Left ventricle myocardium inferior (tissue), 1 donor: ENCODE results near the gene ZNF330. TPM values are rescaled to one million over a fixed set of nuclear protein-coding genes. Genes with fewer than 3 reads are reported as not detected.
A peak's percentile ranks its signal among the peaks of the same experiment; 100 is the strongest.

ENCODE experiments used
- DNase-seq: peaks from one replicate; pipeline ENCODE4 v3.0.0-alpha.2; 2020
- H3K27ac ChIP-seq: fragments of 200-600 bp; replicated peaks from 2 replicates; pipeline ENCODE4 v1.8.0; 2021
- H3K27me3 ChIP-seq: fragments of 200-600 bp; 2 replicates; pipeline ENCODE4 v1.8.0; 2021; ENCODE audit warnings: low read depth
- H3K36me3 ChIP-seq: fragments of 200-600 bp; 2 replicates; pipeline ENCODE4 v1.8.0; 2021
- H3K4me1 ChIP-seq: fragments of 200-600 bp; 2 replicates; pipeline ENCODE4 v1.8.0; 2021
- H3K4me3 ChIP-seq: fragments of 200-600 bp; 2 replicates; pipeline ENCODE4 v1.8.0; 2021; ENCODE audit warnings: mild to moderate bottlenecking, moderate library complexity
- H3K9me3 ChIP-seq: fragments of 200-600 bp; replicated peaks from 2 replicates; pipeline ENCODE4 v1.8.0; 2021
- CTCF ChIP-seq: fragments of 200-600 bp; IDR thresholded peaks from 2 replicates; pipeline ENCODE4 v1.8.0; 2021; ENCODE audit warnings: antibody characterized with exemption, mild to moderate bottlenecking, borderline replicate concordance
- intact Hi-C: fragments of 100-400 bp; cut with micrococcal nuclease; formaldehyde crosslinking; loops from one replicate; pipeline ENCODE4 v1.11.0; 2022
- total RNA-seq: library from RNA; stranded (reverse); fragmentation: NEBNext Ultra II Directional; extraction: Animal tissue kit (Norgen Biotek cat#: 25700); gene quantifications from one replicate; pipeline ENCODE4 v1.2.1, GENCODE V29; 2021
- donor health status: DM: no; HTN: yes; CAD: no; lungs with severe emphysema.

The ZNF330 gene
- total RNA-seq, 1 donor from 2014 or later = 144 TPM

- Histone ChIP-seq H3K9me3 (no peaks in the 10 kb centered on the region), H3K4me1 (peaks cover 5% of the 10 kb centered on the region), H3K27me3 (no peaks in the 10 kb centered on the region), H3K27ac (no peak overlapping the region), H3K36me3 (no peaks in the 10 kb centered on the region), H3K4me3 (no peak overlapping the region)
- intact Hi-C loops = no loop called here
- no peak for DNase-seq
- TF ChIP-seq CTCF = no peak
Observed at GRCh38 chr4:141210168-141210567, 10.5 kb upstream of the ZNF330 start.

GRCh38 chr4:141213550-141213991, 7.1 kb upstream of the ZNF330 start:
- H3K27ac ChIP-seq = no peak overlapping the region
- no peaks in the 10 kb centered on the region for H3K27me3 ChIP-seq
- peaks cover 23% of the 10 kb centered on the region for H3K4me1 ChIP-seq
- intact Hi-C loops = no loop called here
- H3K9me3 ChIP-seq = no peaks in the 10 kb centered on the region
- H3K4me3 ChIP-seq = no peak overlapping the region
- no peak for TF ChIP-seq CTCF
- DNase-seq = no peak
- H3K36me3 ChIP-seq = no peaks in the 10 kb centered on the region

GRCh38 chr4:141215030-141215429, 5.7 kb upstream of the ZNF330 start:
- no peaks in the 10 kb centered on the region for H3K9me3 ChIP-seq
- peaks cover 30% of the 10 kb centered on the region for H3K4me1 ChIP-seq
- DNase-seq = no peak
- H3K27me3 ChIP-seq = no peaks in the 10 kb centered on the region
- peak overlapping the region; percentile 82 for H3K27ac ChIP-seq
- H3K4me3 ChIP-seq = no peak overlapping the region
- no peak for TF ChIP-seq CTCF
- no peaks in the 10 kb centered on the region for H3K36me3 ChIP-seq
- intact Hi-C loops = no loop called here

GRCh38 chr4:141216002-141216761, 4.5 kb upstream of the ZNF330 start:
- Histone ChIP-seq H3K27ac (peak overlapping the region; percentile 82), H3K36me3 (no peaks in the 10 kb centered on the region), H3K4me1 (peaks cover 40% of the 10 kb centered on the region), H3K9me3 (no peaks in the 10 kb centered on the region), H3K27me3 (no peaks in the 10 kb centered on the region), H3K4me3 (no peak overlapping the region)
- DNase-seq = no peak
- intact Hi-C loops = no loop called here
- TF ChIP-seq CTCF = no peak

- Histone ChIP-seq H3K4me1 (peaks cover 73% of the 10 kb centered on the region), H3K27ac (peak overlapping the region; percentile 94), H3K4me3 (peak overlapping the region; percentile 84), H3K27me3 (no peaks in the 10 kb centered on the region), H3K9me3 (no peaks in the 10 kb centered on the region), H3K36me3 (peaks cover 12% of the 10 kb centered on the region)
- no peak for DNase-seq
- TF ChIP-seq CTCF = no peak
- intact Hi-C loops = no loop called here
Observed at GRCh38 chr4:141220271-141220670, 424 bp upstream of the ZNF330 start.
